Neural progenitor cell (in vitro differentiated cells): Measurements from ENCODE around the gene RMRP.

Experiments used
- CTCF ChIP-seq: fragments of 200-600 bp; sonication (generic); IDR thresholded peaks from 2 replicates; pipeline ENCODE4 v1.5.1; 2017; ENCODE audit warnings: antibody characterized with exemption, mild to moderate bottlenecking
- EZH2phosphoT487 ChIP-seq: fragments of 200-600 bp; sonication (generic); IDR thresholded peaks from 2 replicates; pipeline ENCODE4 v1.6.1; 2017; ENCODE audit warnings: antibody characterized with exemption

DNA sequence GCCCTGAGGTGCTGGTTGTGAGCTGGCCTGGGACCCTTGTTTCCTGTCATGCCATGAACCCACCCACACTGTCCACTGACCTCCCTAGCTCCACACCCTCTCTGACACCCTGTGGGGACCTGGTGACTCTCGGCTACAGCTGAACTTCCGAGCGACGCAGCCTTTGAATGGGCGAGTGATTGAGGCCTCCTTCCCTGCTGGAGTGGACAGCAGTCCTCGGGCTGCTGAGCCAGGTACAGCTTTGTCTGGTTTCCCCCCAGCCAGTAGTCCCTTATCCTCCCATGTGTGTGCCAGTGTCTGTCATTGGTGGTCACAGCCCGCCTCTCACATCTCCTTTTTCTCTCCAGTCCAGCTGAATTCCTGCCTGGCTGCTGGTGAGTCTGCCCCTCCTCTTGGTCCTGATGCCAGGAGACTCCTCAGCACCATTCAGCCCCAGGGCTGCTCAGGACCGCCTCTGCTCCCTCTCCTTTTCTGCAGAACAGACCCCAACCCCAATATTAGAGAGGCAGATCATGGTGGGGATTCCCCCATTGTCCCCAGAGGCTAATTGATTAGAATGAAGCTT, 22.0 kb upstream of the RMRP start:
- TF ChIP-seq CTCF: no peak
- no peak for TF ChIP-seq EZH2phosphoT487
